GM23338 (cell line): ENCODE data around the gene ZBTB5. TPM values are rescaled to one million over a fixed set of nuclear protein-coding genes. Genes with fewer than 3 reads are reported as not detected.

Source experiments
- ATAC-seq: fragments of 200-7000 bp; cut with Tn5 transposase; 3 replicates; pipeline ENCODE4 v1.9.1; 2020
- DNase-seq: peaks from one replicate; pipeline ENCODE4 v3.0.0-alpha.2; 2015; ENCODE audit warnings: low spot score
- H2AFZ ChIP-seq: fragments of 200-600 bp; sonication (generic); 2 replicates; pipeline ENCODE4 v1.8.0; 2016; ENCODE audit warnings: antibody characterized with exemption, mild to moderate bottlenecking, moderate library complexity
- H3F3A ChIP-seq: fragments of 200-600 bp; sonication (generic); replicated peaks from 2 replicates; pipeline ENCODE4 v1.8.0; 2017; ENCODE audit warnings: antibody characterized with exemption, mixed run types, low read depth
- H3K27ac ChIP-seq: fragments of 200-600 bp; sonication (generic); 2 replicates; pipeline ENCODE4 v1.6.1; 2016; ENCODE audit warnings: low read depth
- H3K27me3 ChIP-seq: fragments of 200-600 bp; sonication (generic); 2 replicates; pipeline ENCODE4 v1.8.0; 2016; ENCODE audit warnings: mild to moderate bottlenecking, mixed run types, moderate library complexity; ENCODE audit not compliant: insufficient read depth
- H3K36me3 ChIP-seq: fragments of 200-600 bp; sonication (generic); 2 replicates; pipeline ENCODE4 v1.8.0; 2016; ENCODE audit warnings: mild to moderate bottlenecking; ENCODE audit not compliant: insufficient read depth
- H3K4me1 ChIP-seq: fragments of 200-600 bp; sonication (generic); 2 replicates; pipeline ENCODE4 v1.8.0; 2016; ENCODE audit warnings: mild to moderate bottlenecking, moderate library complexity; ENCODE audit not compliant: insufficient read depth
- H3K4me2 ChIP-seq: fragments of 200-600 bp; sonication (generic); 2 replicates; pipeline ENCODE4 v1.7.1; 2017; ENCODE audit warnings: mixed run types
- H3K4me3 ChIP-seq: fragments of 200-600 bp; sonication (generic); 2 replicates; pipeline ENCODE4 v1.6.1; 2016; ENCODE audit warnings: mixed run types
- H3K79me2 ChIP-seq: fragments of 200-600 bp; sonication (generic); replicated peaks from 2 replicates; pipeline ENCODE4 v1.8.0; 2017; ENCODE audit warnings: mild to moderate bottlenecking; ENCODE audit not compliant: insufficient read depth
- H3K9me2 ChIP-seq: fragments of 200-600 bp; sonication (generic); 2 replicates; pipeline ENCODE4 v1.8.0; 2017; ENCODE audit not compliant: insufficient read depth
- H4K20me1 ChIP-seq: fragments of 200-600 bp; sonication (generic); replicated peaks from 2 replicates; pipeline ENCODE4 v1.8.0; 2017; ENCODE audit warnings: mild to moderate bottlenecking; ENCODE audit not compliant: insufficient read depth
- H3K27ac Mint-ChIP-seq: 2 replicates; pipeline ENCODE4 v1.8.0; 2020; ENCODE audit warnings: inconsistent platforms, mild to moderate bottlenecking, moderate library complexity, mixed read lengths
- H3K27me3 Mint-ChIP-seq: 3 replicates; pipeline ENCODE4 v1.8.0; 2022; ENCODE audit warnings: low read depth, mild to moderate bottlenecking, moderate library complexity, mixed read lengths, inconsistent platforms; ENCODE audit not compliant: insufficient read depth, poor library complexity
- H3K36me3 Mint-ChIP-seq: 3 replicates; pipeline ENCODE4 v1.8.0; 2021; ENCODE audit warnings: low read depth, mild to moderate bottlenecking, inconsistent platforms, moderate library complexity, mixed read lengths
- H3K4me1 Mint-ChIP-seq: 3 replicates; pipeline ENCODE4 v1.8.0; 2020; ENCODE audit warnings: mild to moderate bottlenecking, inconsistent platforms, mixed read lengths
- H3K4me3 Mint-ChIP-seq: 3 replicates; pipeline ENCODE4 v1.8.0; 2021; ENCODE audit warnings: moderate library complexity, mild to moderate bottlenecking, inconsistent platforms, mixed read lengths
- H3K9me3 Mint-ChIP-seq: 3 replicates; pipeline ENCODE4 v1.8.0; 2020; ENCODE audit warnings: moderate library complexity, mild to moderate bottlenecking, inconsistent platforms, mixed read lengths
- CREB1 ChIP-seq: fragments of 250-450 bp; sonication (Bioruptor Pico); IDR thresholded peaks from 2 replicates; pipeline ENCODE4 v1.5.0; 2020; ENCODE audit warnings: low read depth, mild to moderate bottlenecking, moderate library complexity
- ETS1 ChIP-seq: IDR thresholded peaks from 2 replicates; pipeline ENCODE4 v1.6.1; 2016; ENCODE audit warnings: antibody characterized with exemption
- EZH2phosphoT487 ChIP-seq: fragments of 200-600 bp; sonication (generic); IDR thresholded peaks from one replicate; pipeline ENCODE4 v1.8.1; 2018; ENCODE audit warnings: antibody characterized with exemption; ENCODE audit not compliant: unreplicated experiment
- JUNB ChIP-seq: IDR thresholded peaks from one replicate; pipeline ENCODE4 v1.6.1; 2016; ENCODE audit warnings: antibody characterized with exemption; ENCODE audit not compliant: unreplicated experiment
- POLR2AphosphoS5 ChIP-seq: IDR thresholded peaks from 2 replicates; pipeline ENCODE4 v1.6.1; 2016; ENCODE audit warnings: antibody characterized with exemption, low read depth
- ZNF331 ChIP-seq: fragments of 250-450 bp; sonication (Bioruptor Pico); IDR thresholded peaks from 2 replicates; pipeline ENCODE4 v1.5.0; 2020; ENCODE audit warnings: low read depth, mild to moderate bottlenecking, moderate library complexity
- ZNF462 ChIP-seq: fragments of 250-450 bp; sonication (Bioruptor Pico); IDR thresholded peaks from 2 replicates; pipeline ENCODE4 v1.5.0; 2020; ENCODE audit warnings: mild to moderate bottlenecking, moderate library complexity
- long read RNA-seq: library from polyadenylated mRNA; unstranded; transcript quantifications from one replicate; pipeline ENCODE4 v2.0.0, GENCODE V29; 2020; ENCODE audit not compliant: unreplicated experiment
- polyA plus RNA-seq: library from polyadenylated mRNA; unstranded; fragments of >200 nt; fragmentation: Nextera tagmentation; extraction: Ambion mirVana; gene quantifications from 2 replicates; pipeline ENCODE4 v1.2.1, GENCODE V29; 2016
- total RNA-seq: library from RNA; depleted of rRNA; stranded (reverse); fragments of >200 nt; shearing (Covaris generic); gene quantifications from 2 replicates; pipeline ENCODE4 v1.2.3, GENCODE V29; 2014; rRNA removed

ZBTB5 gene
- total RNA-seq (19.5 and 20.3 TPM in 2 replicates), polyA plus RNA-seq (2.5 and 2.8 TPM in 2 replicates)
- long read RNA-seq, partial matches to known transcripts, result 0 of 1 reads
- long read RNA-seq, other reads (novel, unspliced or antisense), result 1 of 1 reads

- H3K4me2 ChIP-seq, result peak within 1 kb of the TSS; percentile 93
- H3K36me3 Mint-ChIP-seq, result peaks cover 11% of the 10 kb centered on the region
- H3K27ac Mint-ChIP-seq, result peak within 1 kb of the TSS; percentile 100
- no peak for TF ChIP-seq ZNF331 (CRISPR knock-in tag)
- peak; percentile 90 for TF ChIP-seq CREB1
- peak; percentile 60 for TF ChIP-seq POLR2AphosphoS5
- no peaks in the 10 kb centered on the region for H3K36me3 ChIP-seq
- peaks cover 29% of the 10 kb centered on the region for H4K20me1 ChIP-seq
- H3K4me3 Mint-ChIP-seq, result peak within 1 kb of the TSS; percentile 99
- peaks cover 43% of the 10 kb centered on the region for H3K79me2 ChIP-seq
- H2AFZ ChIP-seq, result peak within 1 kb of the TSS; percentile 52; the same call in 1 of the 2 replicates
- no peaks in the 10 kb centered on the region for H3K9me2 ChIP-seq
- H3F3A ChIP-seq, result peaks cover 14% of the 10 kb centered on the region; the same call in 1 of the 2 replicates
- ATAC-seq (peak; percentile 77), DNase-seq (peak; percentile 100)
- peaks cover 24% of the 10 kb centered on the region for H3K4me1 Mint-ChIP-seq
- H3K4me3 ChIP-seq, result peak within 1 kb of the TSS; percentile 74
- H3K27me3 Mint-ChIP-seq, result peaks cover 26% of the 10 kb centered on the region
- no peaks in the 10 kb centered on the region for H3K27me3 ChIP-seq
- peak within 1 kb of the TSS; percentile 99 for H3K27ac ChIP-seq
- H3K9me3 Mint-ChIP-seq, result no peaks in the 10 kb centered on the region
- peaks cover 19% of the 10 kb centered on the region for H3K4me1 ChIP-seq
These were observed at the start of gene ZBTB5 for GRCh38 chr9:37465249-37466036. ZBTB5 (minus strand) TSS chr9:37465450; CDS start chr9:37442551, 22,899 bp downstream.

GRCh38 chr9:37514999-37515398, 49.7 kb upstream of the ZBTB5 start:
- H2AFZ ChIP-seq, result no peak overlapping the region
- Mint-ChIP-seq H3K27ac (no peak overlapping the region), H3K9me3 (no peaks in the 10 kb centered on the region)

More at GRCh38 chr9:37514999-37515398, 49.7 kb upstream of the ZBTB5 start:
- H3K36me3 ChIP-seq, result no peaks in the 10 kb centered on the region
- H3K79me2 ChIP-seq, result no peaks in the 10 kb centered on the region
- peaks cover 11% of the 10 kb centered on the region for H3K36me3 Mint-ChIP-seq
- no peaks in the 10 kb centered on the region for H3F3A ChIP-seq
- no peak overlapping the region for H3K27ac ChIP-seq
- H3K4me1 ChIP-seq, result no peaks in the 10 kb centered on the region
- H3K9me2 ChIP-seq, result no peaks in the 10 kb centered on the region
- peaks cover 17% of the 10 kb centered on the region for H3K27me3 Mint-ChIP-seq
- no peak overlapping the region for H3K4me3 ChIP-seq
- H3K4me3 Mint-ChIP-seq, result no peak overlapping the region
- TF ChIP-seq ETS1 (no peak), ZNF462 (no peak), POLR2AphosphoS5 (no peak), EZH2phosphoT487 (no peak), JUNB (no peak)
- H4K20me1 ChIP-seq, result no peaks in the 10 kb centered on the region
- ATAC-seq (no peak), DNase-seq (no peak)
- no peak overlapping the region for H3K4me2 ChIP-seq
- H3K4me1 Mint-ChIP-seq, result peaks cover 7% of the 10 kb centered on the region; the same call in 2 of the 3 replicates
- H3K27me3 ChIP-seq, result no peaks in the 10 kb centered on the region
